H9 (cell line): ENCODE data around the gene HLA-C. TPM values are rescaled to one million over a fixed set of nuclear protein-coding genes. Genes with fewer than 3 reads are reported as not detected.

Source experiments
- DNase-seq: peaks from one replicate; pipeline ENCODE4 v3.0.0-alpha.2; 2017
- H2AFZ ChIP-seq: one replicate; pipeline ENCODE4 v1.6.1; 2013; ENCODE audit warnings: mild to moderate bottlenecking, low read length, control low read depth, moderate library complexity
- H2AK5ac ChIP-seq: 2 replicates; pipeline ENCODE4 v1.6.1; 2013; ENCODE audit warnings: low read length, control low read depth, mixed read lengths; ENCODE audit not compliant: insufficient read length
- H2BK120ac ChIP-seq: one replicate; pipeline ENCODE4 v1.6.1; 2013; ENCODE audit warnings: low read depth, mild to moderate bottlenecking, low read length, control low read depth, inconsistent platforms; ENCODE audit not compliant: poor library complexity, severe bottlenecking
- H2BK12ac ChIP-seq: 2 replicates; pipeline ENCODE4 v1.6.1; 2013; ENCODE audit warnings: low read length, control low read depth, mixed read lengths, low read depth; ENCODE audit not compliant: insufficient read length
- H2BK15ac ChIP-seq: 2 replicates; pipeline ENCODE4 v1.6.1; 2013; ENCODE audit warnings: low read depth, low read length, control low read depth
- H2BK20ac ChIP-seq: one replicate; pipeline ENCODE4 v1.6.1; 2013; ENCODE audit warnings: low read depth, mild to moderate bottlenecking, low read length, control low read depth, inconsistent platforms; ENCODE audit not compliant: poor library complexity, severe bottlenecking
- H2BK5ac ChIP-seq: 2 replicates; pipeline ENCODE4 v1.6.1; 2013; ENCODE audit warnings: low read length, control low read depth, mixed read lengths; ENCODE audit not compliant: insufficient read length
- H3K14ac ChIP-seq: 2 replicates; pipeline ENCODE4 v1.6.1; 2013; ENCODE audit warnings: low read length, control low read depth; ENCODE audit not compliant: insufficient read depth
- H3K18ac ChIP-seq: 2 replicates; pipeline ENCODE4 v1.6.1; 2013; ENCODE audit warnings: low read depth, mild to moderate bottlenecking, mixed read lengths, low read length, control low read depth; ENCODE audit not compliant: insufficient read length
- H3K23ac ChIP-seq: 2 replicates; pipeline ENCODE4 v1.6.1; 2013; ENCODE audit warnings: low read length, control low read depth, mixed read lengths, low read depth; ENCODE audit not compliant: insufficient read length
- H3K23me2 ChIP-seq: 2 replicates; pipeline ENCODE4 v1.6.1; 2013; ENCODE audit warnings: low read depth, mild to moderate bottlenecking, mixed read lengths, low read length, control low read depth; ENCODE audit not compliant: insufficient read length, poor library complexity, severe bottlenecking
- H3K27ac ChIP-seq: 2 replicates; pipeline ENCODE4 v1.5.1; 2013; ENCODE audit warnings: low read length, control low read depth, mixed read lengths, low read depth; ENCODE audit not compliant: insufficient read length
- H3K27me3 ChIP-seq: 2 replicates; pipeline ENCODE4 v1.6.1; 2013; ENCODE audit warnings: low read length, control low read depth, inconsistent platforms; ENCODE audit not compliant: insufficient read depth
- H3K4ac ChIP-seq: 2 replicates; pipeline ENCODE4 v1.6.1; 2013; ENCODE audit warnings: low read depth, mild to moderate bottlenecking, control low read depth, inconsistent platforms, low read length, moderate library complexity
- H3K4me1 ChIP-seq: 2 replicates; pipeline ENCODE4 v1.6.1; 2013; ENCODE audit warnings: low read length, control low read depth, inconsistent platforms; ENCODE audit not compliant: insufficient read depth
- H3K4me2 ChIP-seq: 2 replicates; pipeline ENCODE4 v1.6.1; 2013; ENCODE audit warnings: low read length, control low read depth, mixed read lengths; ENCODE audit not compliant: insufficient read length, insufficient read depth
- H3K56ac ChIP-seq: 2 replicates; pipeline ENCODE4 v1.6.1; 2013; ENCODE audit warnings: low read depth, mild to moderate bottlenecking, mixed read lengths, low read length, control low read depth; ENCODE audit not compliant: insufficient read length
- H3K79me1 ChIP-seq: 2 replicates; pipeline ENCODE4 v1.6.1; 2013; ENCODE audit warnings: low read depth, mild to moderate bottlenecking, moderate library complexity, low read length, control low read depth, inconsistent platforms; ENCODE audit not compliant: insufficient read depth, poor library complexity, severe bottlenecking
- H3K79me2 ChIP-seq: 2 replicates; pipeline ENCODE4 v1.6.1; 2013; ENCODE audit warnings: low read length, control low read depth, inconsistent platforms; ENCODE audit not compliant: insufficient read depth
- H3K9ac ChIP-seq: 2 replicates; pipeline ENCODE4 v1.6.1; 2013; ENCODE audit warnings: low read length, control low read depth, mixed read lengths; ENCODE audit not compliant: insufficient read length; ENCODE audit errors: extremely low read depth
- H3K9me3 ChIP-seq: one replicate; pipeline ENCODE4 v1.6.1; 2013; ENCODE audit warnings: low read depth, low read length, inconsistent platforms; ENCODE audit not compliant: control insufficient read depth
- H3T11ph ChIP-seq: one replicate; pipeline ENCODE4 v1.6.1; 2013; ENCODE audit warnings: mild to moderate bottlenecking, low read length, control low read depth, inconsistent platforms
- H4K20me1 ChIP-seq: one replicate; pipeline ENCODE4 v1.6.1; 2013; ENCODE audit not compliant: control insufficient read depth, insufficient read length, insufficient read depth
- H4K5ac ChIP-seq: 2 replicates; pipeline ENCODE4 v1.6.1; 2013; ENCODE audit warnings: low read depth, mild to moderate bottlenecking, mixed read lengths, low read length, control low read depth; ENCODE audit not compliant: insufficient read length
- H4K8ac ChIP-seq: replicated peaks from 2 replicates; pipeline ENCODE4 v1.6.1; 2013; ENCODE audit warnings: low read length, control low read depth, mixed read lengths, low read depth; ENCODE audit not compliant: insufficient read length
- H4K91ac ChIP-seq: 2 replicates; pipeline ENCODE4 v1.6.1; 2013; ENCODE audit warnings: low read depth, mild to moderate bottlenecking, moderate library complexity, mixed read lengths, low read length, control low read depth; ENCODE audit not compliant: insufficient read length
- H3K27ac Mint-ChIP-seq, 3 experiments: 2 replicates in 2 of 3; 3 replicates in 1 of 3; pipeline ENCODE4 v1.8.0; 2020 to 2021; ENCODE audit warnings: mixed read lengths in 3 of 3, mild to moderate bottlenecking in 1 of 3, moderate library complexity in 1 of 3
- H3K27me3 Mint-ChIP-seq: 2 replicates; pipeline ENCODE4 v1.8.0; 2021; ENCODE audit warnings: low read depth, mild to moderate bottlenecking, moderate library complexity, mixed read lengths
- H3K36me3 Mint-ChIP-seq, 3 experiments: 2 replicates in 2 of 3; 3 replicates in 1 of 3; pipeline ENCODE4 v1.8.0; 2020 to 2021; ENCODE audit warnings: low read depth in 3 of 3, mixed read lengths in 3 of 3; ENCODE audit not compliant: insufficient read depth in 1 of 3
- H3K4me1 Mint-ChIP-seq, 2 experiments: 2 replicates each; pipeline ENCODE4 v1.8.0; 2020; ENCODE audit warnings: mixed read lengths in 2 of 2
- H3K4me3 Mint-ChIP-seq, 2 experiments: 2 replicates in 1 of 2; 3 replicates in 1 of 2; pipeline ENCODE4 v1.8.0; 2020 to 2021; ENCODE audit warnings: mild to moderate bottlenecking in 2 of 2, mixed read lengths in 2 of 2, moderate library complexity in 1 of 2
- H3K9me3 Mint-ChIP-seq, 2 experiments: 2 replicates in 1 of 2; 3 replicates in 1 of 2; pipeline ENCODE4 v1.8.0; 2020; ENCODE audit warnings: mild to moderate bottlenecking in 2 of 2, mixed read lengths in 2 of 2, moderate library complexity in 1 of 2
- CTCF ChIP-seq: fragments of 200-600 bp; sonication (generic); conservative IDR thresholded peaks from 3 replicates; pipeline ENCODE4 v1.8.0; 2021; ENCODE audit warnings: antibody characterized with exemption, mild to moderate bottlenecking
- WGBS: extraction: QIAGEN DNeasy Blood & Tissue Kit; methylation state at CpG from one replicate; pipeline ENCODE4 v1.1.7; 2013; ENCODE audit warnings: missing lambda C conversion rate, low lambda C conversion rate, mixed read lengths; ENCODE audit not compliant: insufficient read length; ENCODE audit errors: extremely low coverage; 5-methylcytosine and 5-hydroxymethylcytosine counted together
- total RNA-seq: library from RNA; stranded (reverse); gene quantifications from 2 replicates; pipeline ENCODE4 v1.2.1, GENCODE V29; 2021

The HLA-C gene
- total RNA-seq, 1 experiment from 2014 or later = 239 TPM

GRCh38 chr6:31272436-31272835 is 544 bp upstream of the HLA-C start:
- Histone ChIP-seq H3K4me2 (peak overlapping the region; percentile 66), H3K27ac (no peak overlapping the region), H4K91ac (no peak overlapping the region), H2AK5ac (no peak overlapping the region), H3K27me3 (no peaks in the 10 kb centered on the region), H3K9ac (no peak overlapping the region), H3K4ac (no peak overlapping the region), H3K23ac (no peak overlapping the region), H2AFZ (peak overlapping the region; percentile 1), H2BK20ac (no peak overlapping the region), H3K79me1 (peaks cover 3% of the 10 kb centered on the region), H4K8ac (no peak overlapping the region), H3K9me3 (no peaks in the 10 kb centered on the region), H3T11ph (no peak overlapping the region), H4K20me1 (no peaks in the 10 kb centered on the region), H3K79me2 (no peaks in the 10 kb centered on the region), H3K56ac (no peak overlapping the region), H4K5ac (no peak overlapping the region), H3K23me2 (peaks cover 3% of the 10 kb centered on the region), H3K18ac (no peak overlapping the region), H2BK120ac (no peak overlapping the region), H2BK15ac (no peak overlapping the region), H3K14ac (no peak overlapping the region), H3K4me1 (no peaks in the 10 kb centered on the region), H2BK12ac (no peak overlapping the region), H2BK5ac (no peak overlapping the region)
- Mint-ChIP-seq H3K36me3 (peaks cover 27 to 30% (median 30%) of the 10 kb centered on the region in 3 experiments), H3K9me3 (no peaks in the 10 kb centered on the region; a peak in 1 of 5 replicates), H3K27me3 (peaks cover 40% of the 10 kb centered on the region), H3K4me1 (peaks cover 18% of the 10 kb centered on the region in 2 experiments), H3K27ac (no peak overlapping the region), H3K4me3 (peak overlapping the region; percentile 75 to 79)
- WGBS = no CpG with 5 or more reads among the region's 4 CpGs
- TF ChIP-seq CTCF = no peak
- DNase-seq = no peak
